Activated naive CD4-positive, alpha-beta T cell treated with anti-CD3 and anti-CD28 coated beads, Interleukin-2, amount 50 U/mL, for 24 hours (primary cell): ENCODE measurements around the gene ADRM1.

Experiments used
- H3K27ac Mint-ChIP-seq: one replicate; pipeline ENCODE4 v1.8.0; 2021; ENCODE audit warnings: mild to moderate bottlenecking, mixed read lengths
- H3K27me3 Mint-ChIP-seq: one replicate; pipeline ENCODE4 v1.8.0; 2021; ENCODE audit warnings: mixed read lengths
- H3K36me3 Mint-ChIP-seq: one replicate; pipeline ENCODE4 v1.8.0; 2021; ENCODE audit warnings: mixed read lengths
- H3K4me1 Mint-ChIP-seq: one replicate; pipeline ENCODE4 v1.8.0; 2021; ENCODE audit warnings: mixed read lengths
- H3K4me3 Mint-ChIP-seq: one replicate; pipeline ENCODE4 v1.8.0; 2021; ENCODE audit warnings: mild to moderate bottlenecking, mixed read lengths
- H3K9me3 Mint-ChIP-seq: one replicate; pipeline ENCODE4 v1.8.0; 2021; ENCODE audit warnings: mixed read lengths

Gene ADRM1

DNA sequence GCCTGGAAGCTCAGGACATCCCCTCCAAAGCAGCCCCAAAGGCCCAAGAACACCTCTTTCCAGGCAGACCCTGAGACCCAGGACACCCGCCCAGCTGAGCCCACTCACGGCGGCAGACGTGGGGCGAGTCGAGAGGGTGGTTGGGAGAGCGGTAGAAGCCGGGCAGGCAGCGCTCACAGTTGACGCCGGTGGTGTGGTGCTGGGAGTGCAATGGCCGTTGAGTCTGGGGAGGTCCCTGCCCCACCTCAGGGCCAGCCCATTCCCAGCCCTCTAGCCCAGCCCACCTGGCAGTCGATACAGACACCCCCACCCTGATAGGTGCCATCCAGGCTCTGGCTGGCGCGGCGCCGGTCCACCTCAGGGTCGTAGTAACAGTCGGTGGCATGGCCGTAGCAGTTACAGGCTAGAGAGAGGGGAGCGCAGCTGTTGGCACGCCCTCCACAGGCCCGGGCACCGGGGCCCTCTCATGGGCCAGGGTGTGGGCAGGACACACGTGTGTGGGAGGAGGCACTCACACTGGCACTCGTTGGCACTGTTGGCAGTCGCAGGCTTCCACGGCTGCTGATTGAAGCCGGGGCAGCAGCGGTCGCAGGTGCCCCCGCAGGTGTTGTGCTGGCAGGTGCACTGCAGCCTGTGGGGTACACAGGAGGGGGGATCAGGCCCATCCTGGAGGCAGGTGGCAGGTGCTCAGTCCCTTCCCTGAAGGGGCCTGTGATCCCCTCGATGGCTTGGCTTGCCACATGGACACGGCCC lies 43.8 kb downstream of the ADRM1 start:
- Mint-ChIP-seq H3K4me1 (no peaks in the 10 kb centered on the region), H3K27me3 (no peaks in the 10 kb centered on the region), H3K36me3 (peaks cover 5% of the 10 kb centered on the region), H3K4me3 (no peak overlapping the region), H3K9me3 (no peaks in the 10 kb centered on the region), H3K27ac (no peak overlapping the region)

- Mint-ChIP-seq H3K4me3 (no peak overlapping the region), H3K27me3 (no peaks in the 10 kb centered on the region), H3K36me3 (peaks cover 5% of the 10 kb centered on the region), H3K4me1 (no peaks in the 10 kb centered on the region), H3K9me3 (no peaks in the 10 kb centered on the region), H3K27ac (no peak overlapping the region)
Measured at GRCh38 chr20:62347151-62347404, 44.3 kb downstream of the ADRM1 start.

DNA sequence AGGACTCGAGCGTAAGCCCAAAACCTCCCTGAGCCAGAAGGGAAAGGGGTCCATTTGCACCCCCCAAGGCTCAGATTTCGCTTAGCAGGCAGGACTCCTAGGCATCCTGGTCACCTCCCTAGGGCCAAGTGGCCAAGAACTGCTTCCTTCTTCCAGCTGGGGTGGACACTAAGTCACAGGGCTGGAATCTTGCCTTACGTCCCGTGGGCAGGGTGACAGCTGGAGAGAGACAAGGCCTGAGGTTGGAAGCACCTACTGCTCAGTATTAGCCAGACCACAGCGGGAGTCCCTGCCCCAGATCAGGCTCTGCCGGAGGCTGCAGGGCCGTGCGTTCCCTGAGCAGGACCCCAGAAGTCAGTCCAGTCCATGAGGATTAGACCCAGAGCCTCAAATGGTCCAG lies 44.6 kb downstream of the ADRM1 start:
- H3K4me1 Mint-ChIP-seq = no peaks in the 10 kb centered on the region
- no peak overlapping the region for H3K27ac Mint-ChIP-seq
- H3K36me3 Mint-ChIP-seq = peaks cover 5% of the 10 kb centered on the region
- no peak overlapping the region for H3K4me3 Mint-ChIP-seq
- no peaks in the 10 kb centered on the region for H3K9me3 Mint-ChIP-seq
- H3K27me3 Mint-ChIP-seq = no peaks in the 10 kb centered on the region

GRCh38 chr20:62348604-62349003 lies 45.8 kb downstream of the ADRM1 start:
- H3K4me1 Mint-ChIP-seq = no peaks in the 10 kb centered on the region
- no peak overlapping the region for H3K4me3 Mint-ChIP-seq
- H3K27ac Mint-ChIP-seq = no peak overlapping the region
- H3K27me3 Mint-ChIP-seq = no peaks in the 10 kb centered on the region
- no peaks in the 10 kb centered on the region for H3K9me3 Mint-ChIP-seq
- peaks cover 5% of the 10 kb centered on the region for H3K36me3 Mint-ChIP-seq

GRCh38 chr20:62349556-62350097 lies 46.8 kb downstream of the ADRM1 start:
- no peaks in the 10 kb centered on the region for H3K9me3 Mint-ChIP-seq
- no peaks in the 10 kb centered on the region for H3K27me3 Mint-ChIP-seq
- H3K27ac Mint-ChIP-seq = no peak overlapping the region
- no peak overlapping the region for H3K4me3 Mint-ChIP-seq
- H3K4me1 Mint-ChIP-seq = no peaks in the 10 kb centered on the region
- peaks cover 5% of the 10 kb centered on the region for H3K36me3 Mint-ChIP-seq

- Mint-ChIP-seq H3K4me1 (no peaks in the 10 kb centered on the region), H3K27ac (no peak overlapping the region), H3K36me3 (peaks cover 5% of the 10 kb centered on the region), H3K4me3 (no peak overlapping the region), H3K9me3 (no peaks in the 10 kb centered on the region), H3K27me3 (no peaks in the 10 kb centered on the region)
Measured at GRCh38 chr20:62350098-62350628, 47.4 kb downstream of the ADRM1 start.

DNA sequence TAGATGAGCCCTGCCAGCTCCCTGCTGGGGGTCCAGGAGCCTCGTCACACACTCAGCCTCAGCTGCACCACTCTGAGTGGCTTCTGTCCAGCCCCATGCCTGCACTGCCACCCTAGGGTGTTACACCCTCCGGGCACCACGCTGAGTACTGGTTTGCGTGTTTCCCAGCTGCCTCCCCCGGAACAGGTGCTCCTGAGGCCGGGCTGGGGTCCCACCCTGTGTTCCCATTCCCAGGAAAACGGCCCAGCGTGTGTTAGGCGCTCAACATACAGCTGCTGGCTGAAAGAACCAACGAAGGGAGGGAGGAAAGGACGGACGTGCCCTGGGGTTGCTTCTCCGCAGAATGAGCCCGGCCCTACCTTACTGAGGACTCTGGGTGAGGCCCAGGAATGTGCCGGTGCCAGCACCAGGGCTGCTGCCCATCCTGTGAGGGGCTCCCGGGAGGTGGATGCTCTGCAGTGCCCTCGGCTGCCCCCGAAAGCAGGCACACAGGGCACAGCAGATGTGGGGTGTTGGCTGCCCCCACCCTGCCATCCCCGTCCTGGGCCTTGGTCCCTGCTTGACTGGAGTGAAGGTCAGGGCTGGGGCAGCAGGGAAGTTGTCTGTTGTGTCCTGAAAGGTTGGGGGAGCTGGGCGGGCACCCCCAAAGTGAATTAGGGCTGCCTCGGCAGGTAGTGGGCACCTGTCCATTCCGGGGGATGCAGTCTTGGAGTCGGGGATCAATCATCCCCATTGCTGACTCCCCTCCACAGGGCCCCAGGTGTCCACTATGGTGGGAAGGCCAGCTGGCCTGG lies 48.0 kb downstream of the ADRM1 start:
- peaks cover 5% of the 10 kb centered on the region for H3K36me3 Mint-ChIP-seq
- H3K4me3 Mint-ChIP-seq = no peak overlapping the region
- H3K9me3 Mint-ChIP-seq = no peaks in the 10 kb centered on the region
- no peaks in the 10 kb centered on the region for H3K4me1 Mint-ChIP-seq
- H3K27me3 Mint-ChIP-seq = no peaks in the 10 kb centered on the region
- H3K27ac Mint-ChIP-seq = no peak overlapping the region

- Mint-ChIP-seq H3K27ac (no peak overlapping the region), H3K27me3 (no peaks in the 10 kb centered on the region), H3K4me1 (no peaks in the 10 kb centered on the region), H3K4me3 (no peak overlapping the region), H3K36me3 (peaks cover 5% of the 10 kb centered on the region), H3K9me3 (no peaks in the 10 kb centered on the region)
Measured at GRCh38 chr20:62351469-62352401, 48.9 kb downstream of the ADRM1 start.

GRCh38 chr20:62352402-62353288 lies 49.8 kb downstream of the ADRM1 start:
- Mint-ChIP-seq H3K36me3 (peaks cover 5% of the 10 kb centered on the region), H3K4me1 (no peaks in the 10 kb centered on the region), H3K27ac (no peak overlapping the region), H3K27me3 (no peaks in the 10 kb centered on the region), H3K4me3 (no peak overlapping the region), H3K9me3 (no peaks in the 10 kb centered on the region)

DNA sequence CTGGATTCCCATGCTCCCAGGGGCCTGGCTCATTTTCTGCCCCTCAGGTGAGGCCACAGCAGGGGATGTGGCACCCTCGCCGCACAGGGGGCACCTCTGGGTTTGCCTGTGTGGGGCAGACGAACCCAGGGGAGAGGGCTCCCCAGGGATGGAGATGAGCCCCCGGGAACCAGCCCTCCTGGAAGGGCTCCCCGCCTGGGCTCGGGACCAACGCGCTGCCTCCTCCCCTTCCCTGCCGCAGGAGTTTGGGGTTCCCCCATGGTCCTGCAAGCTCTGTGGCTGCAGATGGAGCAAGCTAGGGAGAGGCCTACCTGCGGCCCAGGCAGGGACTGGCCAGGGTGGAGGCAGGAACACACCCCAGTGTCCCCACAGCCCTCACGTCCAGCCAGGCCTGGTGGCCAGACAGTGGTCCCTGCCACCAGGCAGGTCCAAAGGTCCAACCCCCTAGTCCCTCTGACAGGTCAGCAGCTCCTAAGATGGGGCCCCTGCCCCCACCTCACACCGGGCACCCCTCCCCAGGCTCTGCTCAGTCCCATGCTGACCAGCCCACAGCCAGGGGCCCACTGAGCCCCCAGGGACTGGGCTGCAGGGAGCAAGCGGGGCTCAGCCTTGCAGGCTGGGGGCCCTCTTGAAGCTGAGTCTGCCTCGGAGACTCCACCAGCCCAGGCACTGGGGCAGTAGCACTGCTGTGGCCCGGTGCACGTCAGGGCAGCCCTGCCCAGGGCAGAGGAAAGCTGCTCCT lies 50.7 kb downstream of the ADRM1 start:
- H3K36me3 Mint-ChIP-seq = peaks cover 5% of the 10 kb centered on the region
- H3K27me3 Mint-ChIP-seq = no peaks in the 10 kb centered on the region
- H3K9me3 Mint-ChIP-seq = no peaks in the 10 kb centered on the region
- H3K4me1 Mint-ChIP-seq = no peaks in the 10 kb centered on the region
- no peak overlapping the region for H3K27ac Mint-ChIP-seq
- no peak overlapping the region for H3K4me3 Mint-ChIP-seq

GRCh38 chr20:62354031-62354808 lies 51.4 kb downstream of the ADRM1 start:
- H3K36me3 Mint-ChIP-seq = peaks cover 2% of the 10 kb centered on the region
- no peaks in the 10 kb centered on the region for H3K4me1 Mint-ChIP-seq
- H3K9me3 Mint-ChIP-seq = no peaks in the 10 kb centered on the region
- no peak overlapping the region for H3K4me3 Mint-ChIP-seq
- H3K27ac Mint-ChIP-seq = no peak overlapping the region
- no peaks in the 10 kb centered on the region for H3K27me3 Mint-ChIP-seq

DNA sequence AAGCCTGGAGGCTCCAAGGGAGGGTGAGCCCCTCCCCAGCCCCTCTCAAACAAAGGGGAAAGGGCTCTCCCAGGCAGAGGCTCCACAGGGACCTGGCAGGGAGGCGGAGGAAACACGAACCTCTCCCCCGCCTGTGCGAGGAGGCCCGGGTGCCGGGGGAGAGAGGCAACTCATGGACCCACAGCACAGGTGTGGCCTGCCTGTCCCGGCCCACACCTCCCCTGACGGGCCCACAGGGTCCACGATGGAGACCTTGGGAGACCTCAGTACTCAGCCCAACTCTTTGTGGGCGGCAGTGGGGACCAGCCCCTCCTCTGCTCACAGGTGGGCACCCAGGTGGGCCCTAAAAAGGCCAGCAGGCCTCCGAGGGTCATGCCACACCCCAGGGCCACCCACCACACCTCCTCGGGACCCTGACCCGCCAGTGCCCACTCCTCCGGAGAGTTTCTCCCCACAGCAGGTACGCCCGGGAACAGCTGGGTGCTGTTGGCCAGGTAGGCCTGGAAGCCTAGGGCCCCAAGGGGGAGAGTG lies 52.1 kb downstream of the ADRM1 start:
- H3K36me3 Mint-ChIP-seq = no peaks in the 10 kb centered on the region
- no peak overlapping the region for H3K4me3 Mint-ChIP-seq
- no peaks in the 10 kb centered on the region for H3K4me1 Mint-ChIP-seq
- no peaks in the 10 kb centered on the region for H3K9me3 Mint-ChIP-seq
- no peak overlapping the region for H3K27ac Mint-ChIP-seq
- H3K27me3 Mint-ChIP-seq = no peaks in the 10 kb centered on the region

GRCh38 chr20:62355516-62355877 lies 52.7 kb downstream of the ADRM1 start:
- Mint-ChIP-seq H3K36me3 (no peaks in the 10 kb centered on the region), H3K9me3 (no peaks in the 10 kb centered on the region), H3K4me1 (no peaks in the 10 kb centered on the region), H3K27me3 (no peaks in the 10 kb centered on the region), H3K4me3 (no peak overlapping the region), H3K27ac (no peak overlapping the region)
